Mesothelial cell of epicardium (in vitro differentiated cells): ENCODE results near the gene HEYL. TPM values are rescaled to one million over a fixed set of nuclear protein-coding genes. Genes with fewer than 3 reads are reported as not detected.
A peak's percentile ranks its signal among the peaks of the same experiment; 100 is the strongest.

ENCODE experiments used
- DNase-seq, 2 experiments: peaks; one replicate each; pipeline ENCODE4 v3.0.0; 2021; ENCODE audit warnings: low spot score in 2 of 2; ENCODE audit not compliant: unreplicated experiment in 2 of 2
- H3K27ac Mint-ChIP-seq: 2 replicates; pipeline ENCODE4 v1.8.0; 2021; ENCODE audit warnings: mixed read lengths
- H3K27me3 Mint-ChIP-seq: 2 replicates; pipeline ENCODE4 v1.8.0; 2021; ENCODE audit warnings: low read depth, mixed read lengths
- H3K36me3 Mint-ChIP-seq: 2 replicates; pipeline ENCODE4 v1.8.0; 2021; ENCODE audit warnings: mixed read lengths
- H3K4me1 Mint-ChIP-seq: 2 replicates; pipeline ENCODE4 v1.8.0; 2021; ENCODE audit warnings: mixed read lengths
- H3K4me3 Mint-ChIP-seq: 2 replicates; pipeline ENCODE4 v1.8.0; 2021; ENCODE audit warnings: mild to moderate bottlenecking, moderate library complexity, mixed read lengths
- H3K9me3 Mint-ChIP-seq: 2 replicates; pipeline ENCODE4 v1.8.0; 2021; ENCODE audit warnings: mixed read lengths
- CTCF ChIP-seq: fragments of 200-600 bp; sonication (generic); IDR thresholded peaks from one replicate; pipeline ENCODE4 v1.5.0; 2021; ENCODE audit warnings: antibody characterized with exemption; ENCODE audit not compliant: unreplicated experiment
- total RNA-seq: library from RNA; stranded (reverse); gene quantifications from 3 replicates; pipeline ENCODE4 v1.2.1, GENCODE V29; 2021

The HEYL gene
- total RNA-seq, 1 donor from 2014 or later = 5.6 TPM

GRCh38 chr1:39633422-39633821, 6.0 kb downstream of the HEYL start:
- H3K4me1 Mint-ChIP-seq = peaks cover 22% of the 10 kb centered on the region
- H3K27me3 Mint-ChIP-seq = peaks cover 83% of the 10 kb centered on the region
- H3K27ac Mint-ChIP-seq = no peak overlapping the region
- no peak for DNase-seq
- H3K9me3 Mint-ChIP-seq = no peaks in the 10 kb centered on the region
- peaks cover 1% of the 10 kb centered on the region for H3K36me3 Mint-ChIP-seq
- H3K4me3 Mint-ChIP-seq = peak overlapping the region; percentile 27
- TF ChIP-seq CTCF = no peak

GRCh38 chr1:39632682-39633417, 6.6 kb downstream of the HEYL start:
- TF ChIP-seq CTCF = no peak
- Mint-ChIP-seq H3K4me1 (peaks cover 22% of the 10 kb centered on the region), H3K27me3 (peaks cover 79% of the 10 kb centered on the region), H3K36me3 (peaks cover 1% of the 10 kb centered on the region), H3K27ac (no peak overlapping the region), H3K4me3 (peak overlapping the region; percentile 27), H3K9me3 (no peaks in the 10 kb centered on the region)
- DNase-seq = peak; percentile 48 to 67

- Mint-ChIP-seq H3K4me1 (peaks cover 21% of the 10 kb centered on the region), H3K36me3 (peaks cover 1% of the 10 kb centered on the region), H3K4me3 (no peak overlapping the region), H3K27ac (no peak overlapping the region), H3K27me3 (peaks cover 76% of the 10 kb centered on the region), H3K9me3 (no peaks in the 10 kb centered on the region)
- no peak for DNase-seq
- no peak for TF ChIP-seq CTCF
These were observed 7.1 kb downstream of the HEYL start for GRCh38 chr1:39632323-39632681.

GRCh38 chr1:39631361-39632322, 7.8 kb downstream of the HEYL start:
- no peaks in the 10 kb centered on the region for H3K9me3 Mint-ChIP-seq
- peaks cover 21% of the 10 kb centered on the region for H3K4me1 Mint-ChIP-seq
- TF ChIP-seq CTCF = no peak
- peaks cover 71% of the 10 kb centered on the region for H3K27me3 Mint-ChIP-seq
- peaks cover 1% of the 10 kb centered on the region for H3K36me3 Mint-ChIP-seq
- no peak overlapping the region for H3K27ac Mint-ChIP-seq
- H3K4me3 Mint-ChIP-seq = no peak overlapping the region
- DNase-seq = no peak

GRCh38 chr1:39628807-39629350, 10.6 kb downstream of the HEYL start:
- peaks cover 1% of the 10 kb centered on the region for H3K36me3 Mint-ChIP-seq
- DNase-seq = no peak
- no peak overlapping the region for H3K27ac Mint-ChIP-seq
- no peaks in the 10 kb centered on the region for H3K9me3 Mint-ChIP-seq
- peaks cover 60% of the 10 kb centered on the region for H3K27me3 Mint-ChIP-seq
- no peak overlapping the region for H3K4me3 Mint-ChIP-seq
- H3K4me1 Mint-ChIP-seq = peaks cover 22% of the 10 kb centered on the region
- TF ChIP-seq CTCF = no peak
